ENCODE data around the gene MRPS18B. TPM values are rescaled to one million over a fixed set of nuclear protein-coding genes. Genes with fewer than 3 reads are reported as not detected.
A peak's percentile ranks its signal among the peaks of the same experiment; 100 is the strongest.

Gene MRPS18B
- 10 to 100 TPM; 24.9 to 57.2 TPM for total RNA-seq
- 10 to 100 TPM; 50.1 to 81.5 TPM for polyA plus RNA-seq
- long read RNA-seq, donor 1, transcript MRPS18B-206 (7 exons, 1,532 nt) = major isoform, 34 of 35 reads
- long read RNA-seq, donor 1, partial matches to known transcripts = 0 of 35 reads
- long read RNA-seq, donor 1, other reads (novel, unspliced or antisense) = 0 of 35 reads
- long read RNA-seq, donor 2, transcript MRPS18B-206 (7 exons, 1,532 nt) = major isoform, 14 of 14 reads
- long read RNA-seq, donor 2, partial matches to known transcripts = 0 of 14 reads
- long read RNA-seq, donor 2, other reads (novel, unspliced or antisense) = 0 of 14 reads
- long read RNA-seq, donor 3, transcript MRPS18B-206 (7 exons, 1,532 nt) = major isoform, 12 of 12 reads
- long read RNA-seq, donor 3, partial matches to known transcripts = 0 of 12 reads
- long read RNA-seq, donor 3, other reads (novel, unspliced or antisense) = 0 of 12 reads
- long read RNA-seq, donor 4, transcript MRPS18B-206 (7 exons, 1,532 nt) = major isoform, 11 of 46 reads
- long read RNA-seq, donor 4, partial matches to known transcripts = 35 of 46 reads
- long read RNA-seq, donor 4, other reads (novel, unspliced or antisense) = 0 of 46 reads
- long read RNA-seq, donor 5, transcript MRPS18B-206 (7 exons, 1,532 nt) = major isoform, 33 of 33 reads
- long read RNA-seq, donor 5, partial matches to known transcripts = 0 of 33 reads
- long read RNA-seq, donor 5, other reads (novel, unspliced or antisense) = 0 of 33 reads

- DNase-seq (peak; percentile 98 to 100 (median 99)), ATAC-seq (ENCODE audit: insufficient read depth, low FRiP score) (peak; percentile 86)
- H3K27me3 ChIP-seq (ENCODE audit: control insufficient read depth in 3 of 3, insufficient read depth in 3 of 3, low read length in 2 of 3) = no peaks in the 10 kb centered on the region
- no peaks in the 10 kb centered on the region for H3K9me3 ChIP-seq (ENCODE audit: control insufficient read depth in 4 of 4, insufficient read depth in 3 of 4, low read length in 3 of 4)
- TF ChIP-seq CTCF (IDR thresholded peaks at IDR 0.05; ENCODE audit: control extremely low read depth, extremely low read depth) = no peak
- peaks cover 0 to 28% (median 14%) of the 10 kb centered on the region in 5 donors for H3K4me1 ChIP-seq (ENCODE audit: control insufficient read depth in 5 of 5, insufficient read depth in 5 of 5, low read length in 5 of 5)
- H3K36me3 ChIP-seq (ENCODE audit: control insufficient read depth in 4 of 4, insufficient read depth in 4 of 4, low read length in 4 of 4) = peaks cover 6 to 35% (median 14%) of the 10 kb centered on the region in 4 donors
- H3K27ac ChIP-seq (ENCODE audit: low read depth in 1 of 2, low read length in 1 of 2) = peak within 1 kb of the TSS; percentile 98 to 100
- peak within 1 kb of the TSS; percentile 79 for H3K4me3 ChIP-seq
- 0% methylated on average over 34 of the region's 34 CpGs for WGBS, 2 donors
- H3K9ac ChIP-seq (ENCODE audit: insufficient read depth in 1 of 2, low read length in 2 of 2) = peak within 1 kb of the TSS; percentile 100
These were observed at the start of gene MRPS18B for GRCh38 chr6:30617565-30618269. MRPS18B (plus strand) TSS chr6:30617840; CDS start chr6:30617866, 26 bp downstream.

DNA sequence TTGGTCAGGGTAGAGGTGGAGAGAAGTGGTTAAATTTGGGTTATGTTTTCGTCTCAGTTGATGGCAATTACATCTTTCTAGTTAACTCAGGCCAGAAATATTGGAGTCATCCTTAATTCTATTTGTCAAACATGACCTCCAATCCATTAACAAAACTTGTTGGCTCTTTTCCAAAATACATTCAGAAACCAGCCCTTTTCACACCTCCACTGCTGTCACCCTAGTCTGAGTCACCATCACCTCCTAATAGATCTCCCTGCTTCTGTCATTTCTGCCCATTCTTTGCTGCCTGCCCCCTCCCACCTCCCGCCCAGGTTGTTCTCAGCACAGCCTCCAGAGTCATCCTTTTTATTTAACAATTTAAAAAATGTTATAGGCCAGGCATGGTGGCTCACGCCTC lies 49.4 kb upstream of the MRPS18B start:
- no peak overlapping the region for H3K27ac ChIP-seq (ENCODE audit: low read depth in 1 of 2, low read length in 1 of 2)
- peaks cover 4 to 26% (median 5%) of the 10 kb centered on the region in 5 donors for H3K4me1 ChIP-seq (ENCODE audit: control insufficient read depth in 5 of 5, insufficient read depth in 5 of 5, low read length in 5 of 5)
- ATAC-seq (ENCODE audit: insufficient read depth, low FRiP score) (no peak), DNase-seq (no peak)
- peaks cover 0 to 3% (median 0%) of the 10 kb centered on the region in 4 donors for H3K36me3 ChIP-seq (ENCODE audit: control insufficient read depth in 4 of 4, insufficient read depth in 4 of 4, low read length in 4 of 4)
- H3K9ac ChIP-seq (ENCODE audit: insufficient read depth in 1 of 2, low read length in 2 of 2) = no peak overlapping the region
- 61 to 74% methylated on average over 3 of the region's 3 CpGs for WGBS, 2 donors
- no peaks in the 10 kb centered on the region for H3K27me3 ChIP-seq (ENCODE audit: control insufficient read depth in 3 of 3, insufficient read depth in 3 of 3, low read length in 2 of 3)
- TF ChIP-seq CTCF (IDR thresholded peaks at IDR 0.05; ENCODE audit: control extremely low read depth, extremely low read depth) = no peak
- H3K4me3 ChIP-seq = no peak overlapping the region
- H3K9me3 ChIP-seq (ENCODE audit: control insufficient read depth in 4 of 4, insufficient read depth in 3 of 4, low read length in 3 of 4) = no peaks in the 10 kb centered on the region

- no peak for TF ChIP-seq CTCF (IDR thresholded peaks at IDR 0.05; ENCODE audit: control extremely low read depth, extremely low read depth)
- Histone ChIP-seq H3K36me3 (ENCODE audit: control insufficient read depth in 4 of 4, insufficient read depth in 4 of 4, low read length in 4 of 4) (peaks cover 0 to under 1% (median 0%) of the 10 kb centered on the region in 4 donors), H3K27ac (ENCODE audit: low read depth in 1 of 2, low read length in 1 of 2) (no peak overlapping the region), H3K4me3 (no peak overlapping the region), H3K27me3 (ENCODE audit: control insufficient read depth in 3 of 3, insufficient read depth in 3 of 3, low read length in 2 of 3) (no peaks in the 10 kb centered on the region), H3K9me3 (ENCODE audit: control insufficient read depth in 4 of 4, insufficient read depth in 3 of 4, low read length in 3 of 4) (no peaks in the 10 kb centered on the region), H3K9ac (ENCODE audit: insufficient read depth in 1 of 2, low read length in 2 of 2) (peak overlapping the region in 1 of 2 donors; percentile 85), H3K4me1 (ENCODE audit: control insufficient read depth in 5 of 5, insufficient read depth in 5 of 5, low read length in 5 of 5) (peaks cover 4 to 26% (median 5%) of the 10 kb centered on the region in 5 donors)
- 80 to 81% methylated on average over 1 of the region's 1 CpG for WGBS, 2 donors
- DNase-seq (no peak), ATAC-seq (ENCODE audit: insufficient read depth, low FRiP score) (no peak)
These were observed 47.4 kb upstream of the MRPS18B start for GRCh38 chr6:30570263-30570662.

Measured in lung (tissue), 16 donors.